Mesendoderm (in vitro differentiated cells): Measurements from ENCODE around the gene ICA1.

Experiments used
- DNase-seq: peaks from one replicate; pipeline ENCODE4 v3.0.0; 2013
- H2AK5ac ChIP-seq: 2 replicates; pipeline ENCODE4 v1.6.1; 2013; ENCODE audit warnings: low read length, inconsistent platforms
- H2BK120ac ChIP-seq: 2 replicates; pipeline ENCODE4 v1.6.1; 2013; ENCODE audit warnings: low read depth, mild to moderate bottlenecking, low read length, moderate library complexity, mixed read lengths
- H2BK15ac ChIP-seq: replicated peaks from 2 replicates; pipeline ENCODE4 v1.6.1; 2013; ENCODE audit warnings: low read depth, mild to moderate bottlenecking, moderate library complexity
- H2BK5ac ChIP-seq: 2 replicates; pipeline ENCODE4 v1.6.1; 2013; ENCODE audit warnings: low read length, inconsistent platforms
- H3K18ac ChIP-seq: 2 replicates; pipeline ENCODE4 v1.6.1; 2013; ENCODE audit warnings: mild to moderate bottlenecking, low read length, mixed read lengths
- H3K23ac ChIP-seq: one replicate; pipeline ENCODE4 v1.6.1; 2013; ENCODE audit warnings: low read length
- H3K27ac ChIP-seq: 2 replicates; pipeline ENCODE4 v1.5.1; 2013; ENCODE audit warnings: low read depth, mild to moderate bottlenecking, inconsistent platforms, low read length, moderate library complexity
- H3K27me3 ChIP-seq: 2 replicates; pipeline ENCODE4 v1.6.1; 2013; ENCODE audit warnings: low read length, control low read depth, mild to moderate bottlenecking, inconsistent platforms; ENCODE audit not compliant: insufficient read depth, poor library complexity
- H3K36me3 ChIP-seq: 2 replicates; pipeline ENCODE4 v1.6.1; 2013; ENCODE audit warnings: low read length, inconsistent platforms; ENCODE audit not compliant: control insufficient read depth, insufficient read depth
- H3K4ac ChIP-seq: one replicate; pipeline ENCODE4 v1.6.1; 2013; ENCODE audit warnings: low read depth, mild to moderate bottlenecking, low read length, moderate library complexity
- H3K4me1 ChIP-seq: 2 replicates; pipeline ENCODE4 v1.6.1; 2013; ENCODE audit warnings: low read depth, low read length, inconsistent platforms; ENCODE audit not compliant: control insufficient read depth
- H3K4me2 ChIP-seq: 2 replicates; pipeline ENCODE4 v1.6.1; 2013; ENCODE audit warnings: low read length
- H3K4me3 ChIP-seq: 2 replicates; pipeline ENCODE4 v1.5.1; 2013; ENCODE audit warnings: mild to moderate bottlenecking, low read length
- H3K56ac ChIP-seq: one replicate; pipeline ENCODE4 v1.6.1; 2013; ENCODE audit warnings: low read length
- H3K79me1 ChIP-seq: 2 replicates; pipeline ENCODE4 v1.6.1; 2013; ENCODE audit warnings: low read length, inconsistent platforms
- H3K79me2 ChIP-seq: 2 replicates; pipeline ENCODE4 v1.6.1; 2013; ENCODE audit warnings: mild to moderate bottlenecking, low read length; ENCODE audit not compliant: control insufficient read depth, insufficient read depth
- H3K9ac ChIP-seq: 2 replicates; pipeline ENCODE4 v1.6.1; 2013; ENCODE audit warnings: low read length, inconsistent platforms
- H4K5ac ChIP-seq: one replicate; pipeline ENCODE4 v1.6.1; 2013; ENCODE audit warnings: low read length
- H4K8ac ChIP-seq: one replicate; pipeline ENCODE4 v1.6.1; 2013; ENCODE audit warnings: low read depth, mild to moderate bottlenecking, control low read depth, low read length, moderate library complexity
- WGBS: extraction: QIAGEN DNeasy Blood & Tissue Kit; methylation state at CpG from one replicate; pipeline ENCODE4 v1.1.7; 2013; ENCODE audit warnings: low lambda C conversion rate, missing lambda C conversion rate; ENCODE audit not compliant: insufficient coverage; ENCODE audit errors: extremely low coverage; 5-methylcytosine and 5-hydroxymethylcytosine counted together

The ICA1 gene

DNA sequence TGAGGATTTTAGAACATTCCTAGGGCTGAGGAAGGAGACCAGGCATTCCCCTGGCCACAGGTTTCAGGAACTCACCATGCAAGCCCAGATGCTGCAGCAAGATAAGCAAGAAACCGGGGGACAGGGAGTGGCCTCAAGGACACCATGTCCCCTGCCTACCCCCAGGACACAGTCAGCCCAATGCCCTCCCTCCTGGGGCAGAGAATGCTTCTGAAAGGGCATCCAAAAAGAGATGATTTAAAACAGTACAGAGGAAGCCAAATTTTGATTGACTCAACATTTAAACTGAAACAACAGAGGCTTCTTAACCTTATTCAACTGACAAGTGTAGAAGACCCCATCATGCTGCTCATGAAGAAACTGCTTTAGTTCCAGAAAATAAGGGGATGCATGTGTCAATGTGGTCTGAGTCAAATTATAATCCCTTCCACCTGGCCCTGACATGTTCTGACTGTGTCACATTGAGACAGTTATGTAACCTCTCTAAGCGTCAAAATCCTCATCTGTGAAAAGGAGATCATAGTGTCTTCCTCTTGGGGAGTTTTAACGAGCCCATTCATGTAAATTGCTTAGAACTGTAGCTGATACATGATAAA is 60.0 kb downstream of the ICA1 start:
- Histone ChIP-seq H3K27me3 (no peaks in the 10 kb centered on the region), H3K4ac (no peak overlapping the region), H2BK120ac (no peak overlapping the region), H3K4me3 (no peak overlapping the region), H3K18ac (no peak overlapping the region), H3K79me1 (no peaks in the 10 kb centered on the region), H3K36me3 (no peaks in the 10 kb centered on the region), H4K5ac (no peak overlapping the region), H3K79me2 (no peaks in the 10 kb centered on the region), H2AK5ac (no peak overlapping the region), H2BK5ac (no peak overlapping the region), H3K4me1 (no peaks in the 10 kb centered on the region), H3K4me2 (no peak overlapping the region), H3K27ac (no peak overlapping the region), H4K8ac (no peak overlapping the region), H2BK15ac (no peak overlapping the region), H3K56ac (no peak overlapping the region), H3K9ac (no peak overlapping the region), H3K23ac (no peak overlapping the region)
- WGBS: no CpG with 5 or more reads among the region's 3 CpGs
- DNase-seq: no peak

DNA sequence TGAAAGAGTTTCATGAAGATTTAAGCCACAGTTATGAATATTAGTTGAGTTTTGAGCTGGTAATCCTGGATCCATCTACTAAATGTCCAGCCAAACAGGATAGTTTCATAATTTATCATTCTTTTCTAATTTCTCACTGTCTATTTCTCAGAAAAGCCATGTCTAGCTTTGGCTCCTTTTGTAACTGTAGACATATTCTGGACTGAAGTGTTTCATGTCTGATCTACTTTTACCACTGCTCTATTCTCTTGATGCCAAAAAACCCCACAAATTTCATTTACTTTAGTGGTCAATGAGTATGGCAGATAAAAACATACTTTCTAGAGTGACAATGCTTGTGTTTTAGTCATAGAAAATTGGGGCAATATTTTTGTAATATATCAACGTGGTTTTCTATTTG is 61.2 kb downstream of the ICA1 start:
- H2BK5ac ChIP-seq: no peak overlapping the region
- H3K4ac ChIP-seq: no peak overlapping the region
- no peak overlapping the region for H4K8ac ChIP-seq
- H3K56ac ChIP-seq: no peak overlapping the region
- no peak overlapping the region for H2AK5ac ChIP-seq
- H3K79me2 ChIP-seq: no peaks in the 10 kb centered on the region
- H3K4me2 ChIP-seq: no peak overlapping the region
- no peak for DNase-seq
- no peaks in the 10 kb centered on the region for H3K4me1 ChIP-seq
- no peaks in the 10 kb centered on the region for H3K27me3 ChIP-seq
- no peak overlapping the region for H3K4me3 ChIP-seq
- H3K36me3 ChIP-seq: no peaks in the 10 kb centered on the region
- H3K23ac ChIP-seq: no peak overlapping the region
- H2BK120ac ChIP-seq: no peak overlapping the region
- no peak overlapping the region for H3K9ac ChIP-seq
- no peak overlapping the region for H3K18ac ChIP-seq
- no peak overlapping the region for H3K27ac ChIP-seq
- no CpG with 5 or more reads among the region's 1 CpG for WGBS
- H4K5ac ChIP-seq: no peak overlapping the region
- no peaks in the 10 kb centered on the region for H3K79me1 ChIP-seq
- no peak overlapping the region for H2BK15ac ChIP-seq

DNA sequence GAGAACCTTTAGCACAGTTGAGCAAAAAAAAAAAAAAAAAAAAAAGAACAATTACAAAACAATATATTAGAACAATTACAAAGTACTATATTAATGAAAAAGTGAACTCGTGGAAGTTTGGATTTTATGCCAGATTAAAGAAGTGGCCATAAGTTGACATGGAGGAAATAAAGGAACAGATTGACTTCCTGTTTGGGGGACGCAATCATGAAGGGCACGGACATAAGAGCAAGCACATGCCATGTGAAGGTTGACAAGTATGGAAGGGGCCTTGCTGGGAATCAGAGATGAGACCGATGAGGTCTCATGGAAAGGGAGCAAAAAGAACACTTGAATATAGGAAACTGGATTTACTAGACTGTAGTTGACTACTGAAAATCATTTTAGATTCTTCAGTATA is 61.7 kb downstream of the ICA1 start:
- no peaks in the 10 kb centered on the region for H3K36me3 ChIP-seq
- H2AK5ac ChIP-seq: no peak overlapping the region
- H4K8ac ChIP-seq: no peak overlapping the region
- no peaks in the 10 kb centered on the region for H3K4me1 ChIP-seq
- WGBS: no CpG with 5 or more reads among the region's 4 CpGs
- no peak overlapping the region for H3K18ac ChIP-seq
- no peak overlapping the region for H4K5ac ChIP-seq
- no peak overlapping the region for H3K4me2 ChIP-seq
- H3K56ac ChIP-seq: no peak overlapping the region
- no peaks in the 10 kb centered on the region for H3K79me2 ChIP-seq
- no peaks in the 10 kb centered on the region for H3K79me1 ChIP-seq
- no peak overlapping the region for H3K4ac ChIP-seq
- DNase-seq: no peak
- no peak overlapping the region for H2BK5ac ChIP-seq
- H3K27ac ChIP-seq: no peak overlapping the region
- H2BK120ac ChIP-seq: no peak overlapping the region
- H3K27me3 ChIP-seq: no peaks in the 10 kb centered on the region
- no peak overlapping the region for H3K9ac ChIP-seq
- no peak overlapping the region for H2BK15ac ChIP-seq
- H3K23ac ChIP-seq: no peak overlapping the region
- no peak overlapping the region for H3K4me3 ChIP-seq

DNA sequence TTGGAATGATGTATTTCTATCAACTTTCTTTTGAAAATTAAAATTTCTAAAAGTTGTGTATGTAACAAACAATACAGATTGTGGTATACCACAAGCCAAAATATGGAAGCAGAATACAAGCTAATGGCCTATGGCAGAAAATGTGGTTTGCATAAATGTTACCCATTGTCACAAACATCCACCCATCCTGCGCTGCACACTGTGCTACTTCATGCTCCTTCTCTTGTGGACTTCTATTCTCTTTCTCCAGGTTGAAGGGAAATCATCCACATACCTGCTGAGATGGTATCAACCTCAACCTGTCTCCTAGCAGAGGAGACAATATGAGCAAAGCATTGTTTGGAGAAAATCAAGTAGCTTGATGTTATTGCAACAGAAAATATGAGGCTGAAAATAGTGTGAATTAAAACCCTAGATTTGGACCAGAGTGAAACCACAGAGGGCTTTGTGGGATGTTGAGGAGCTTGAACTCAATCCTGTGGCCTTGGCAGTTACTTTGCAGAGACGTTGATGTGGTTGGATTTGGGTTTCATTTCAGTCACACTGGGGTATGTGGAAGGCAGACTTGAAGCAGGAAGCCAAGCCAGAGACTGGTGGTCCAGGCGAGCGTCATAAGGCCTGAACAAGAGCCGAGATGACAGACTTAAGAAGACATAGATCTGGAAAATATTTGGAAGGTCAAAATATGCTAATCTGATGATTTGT is 63.8 kb downstream of the ICA1 start:
- WGBS: no CpG with 5 or more reads among the region's 5 CpGs
- H2AK5ac ChIP-seq: no peak overlapping the region
- no peak overlapping the region for H3K23ac ChIP-seq
- no peak overlapping the region for H3K27ac ChIP-seq
- H3K4me1 ChIP-seq: no peaks in the 10 kb centered on the region
- no peak overlapping the region for H2BK5ac ChIP-seq
- no peak for DNase-seq
- H3K27me3 ChIP-seq: no peaks in the 10 kb centered on the region
- H2BK15ac ChIP-seq: no peak overlapping the region
- H3K79me1 ChIP-seq: no peaks in the 10 kb centered on the region
- no peak overlapping the region for H2BK120ac ChIP-seq
- no peaks in the 10 kb centered on the region for H3K79me2 ChIP-seq
- H3K4me2 ChIP-seq: no peak overlapping the region
- no peak overlapping the region for H4K8ac ChIP-seq
- H4K5ac ChIP-seq: no peak overlapping the region
- no peak overlapping the region for H3K4me3 ChIP-seq
- H3K9ac ChIP-seq: no peak overlapping the region
- H3K4ac ChIP-seq: no peak overlapping the region
- H3K36me3 ChIP-seq: no peaks in the 10 kb centered on the region
- no peak overlapping the region for H3K18ac ChIP-seq
- no peak overlapping the region for H3K56ac ChIP-seq

DNA sequence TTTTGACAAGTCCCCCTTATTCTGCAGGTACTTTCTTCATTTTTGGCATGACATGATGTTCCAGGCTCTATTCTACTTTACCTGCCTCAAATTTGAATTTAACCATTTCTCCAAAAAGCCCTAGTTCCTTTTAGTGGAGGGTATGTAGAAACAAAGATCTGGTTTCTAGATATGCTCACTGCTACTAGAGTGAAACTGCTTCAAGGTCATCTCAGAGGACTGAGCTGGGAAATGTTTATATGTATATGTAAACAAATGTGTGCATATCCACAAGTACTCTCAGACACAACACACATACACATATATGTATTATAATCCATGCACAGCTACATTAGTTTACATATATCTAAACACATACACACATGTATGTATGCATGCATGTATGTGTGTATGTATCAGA is 69.1 kb downstream of the ICA1 start:
- H3K27me3 ChIP-seq: no peaks in the 10 kb centered on the region
- no peak overlapping the region for H3K9ac ChIP-seq
- H3K56ac ChIP-seq: no peak overlapping the region
- no peak overlapping the region for H2BK5ac ChIP-seq
- no peak overlapping the region for H3K4me2 ChIP-seq
- H3K18ac ChIP-seq: no peak overlapping the region
- H3K4me1 ChIP-seq: no peaks in the 10 kb centered on the region
- no peaks in the 10 kb centered on the region for H3K79me1 ChIP-seq
- no peaks in the 10 kb centered on the region for H3K79me2 ChIP-seq
- H3K4ac ChIP-seq: no peak overlapping the region
- H4K8ac ChIP-seq: no peak overlapping the region
- H4K5ac ChIP-seq: no peak overlapping the region
- no peak overlapping the region for H3K27ac ChIP-seq
- no peak overlapping the region for H3K4me3 ChIP-seq
- no peak overlapping the region for H2BK120ac ChIP-seq
- no peaks in the 10 kb centered on the region for H3K36me3 ChIP-seq
- H2AK5ac ChIP-seq: no peak overlapping the region
- no peak overlapping the region for H2BK15ac ChIP-seq
- DNase-seq: no peak
- H3K23ac ChIP-seq: no peak overlapping the region
